Measurements from ENCODE around the gene PRKN.

The PRKN gene

GRCh38 chr6:161303628-161304340, 1423.8 kb downstream of the PRKN start:
- no peak for DNase-seq (ENCODE audit: low spot score)

- no peak for DNase-seq (ENCODE audit: low spot score)
These were observed 1424.6 kb downstream of the PRKN start for GRCh38 chr6:161302949-161303348.

- no peak for DNase-seq (ENCODE audit: low spot score)
These were observed 1426.2 kb downstream of the PRKN start for GRCh38 chr6:161301338-161301737.

- no peak for DNase-seq (ENCODE audit: low spot score)
These were observed 1426.7 kb downstream of the PRKN start for GRCh38 chr6:161300823-161301222.

GRCh38 chr6:161299726-161300125, 1427.8 kb downstream of the PRKN start:
- no peak for DNase-seq (ENCODE audit: low spot score)

Measured in NAMALWA (cell line).